CD4-positive, alpha-beta T cell treated with Interleukin-2 at 100 ng/mL for 4 hours (primary cell): ENCODE data around the gene ALG14.

ENCODE experiments used
- DNase-seq: peaks from one replicate; pipeline ENCODE4 v3.0.0-alpha.2; 2020; ENCODE audit warnings: low spot score

The ALG14 gene

GRCh38 chr1:94927405-94928175 is 145.2 kb downstream of the ALG14 start:
- no peak for DNase-seq

GRCh38 chr1:94926915-94927404 is 145.8 kb downstream of the ALG14 start, which contains the start of gene CNN3:
TSS of gene CNN3 (minus strand) at chr1:94927110. CDS start at chr1:94926894, 216 bp downstream.
- peak; percentile 53 for DNase-seq

- no peak for DNase-seq
These were observed 146.4 kb downstream of the ALG14 start for GRCh38 chr1:94926126-94926914.

GRCh38 chr1:94925561-94926125 is 147.1 kb downstream of the ALG14 start:
- DNase-seq = no peak

- no peak for DNase-seq
These were observed 147.7 kb downstream of the ALG14 start for GRCh38 chr1:94925004-94925403.
